Islet precursor cell (in vitro differentiated cells): ENCODE measurements around the gene SMIM22.

Source experiments
- DNase-seq: peaks from one replicate; pipeline ENCODE4 v3.0.0-alpha.2; 2018

The SMIM22 gene

DNA sequence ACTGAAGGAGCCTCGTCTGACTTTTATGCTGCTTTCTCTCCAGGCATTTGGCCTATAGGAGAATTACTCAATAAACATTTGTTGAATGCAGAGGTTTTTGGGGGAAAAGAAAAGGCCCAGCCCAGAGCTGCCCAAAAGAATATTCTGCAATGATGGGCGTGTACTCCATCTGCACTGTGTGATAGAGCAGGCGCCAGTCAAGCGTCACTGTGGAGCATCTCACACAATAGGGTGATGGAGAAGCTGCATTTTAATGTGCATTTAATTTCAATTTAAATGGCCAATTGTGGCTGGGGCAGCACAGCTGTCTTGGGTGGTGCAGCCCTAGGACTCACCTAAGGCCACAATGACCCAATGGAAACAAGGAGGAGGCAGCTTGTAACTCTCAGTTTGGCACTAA lies 31.4 kb downstream of the SMIM22 start:
- DNase-seq = no peak

DNA sequence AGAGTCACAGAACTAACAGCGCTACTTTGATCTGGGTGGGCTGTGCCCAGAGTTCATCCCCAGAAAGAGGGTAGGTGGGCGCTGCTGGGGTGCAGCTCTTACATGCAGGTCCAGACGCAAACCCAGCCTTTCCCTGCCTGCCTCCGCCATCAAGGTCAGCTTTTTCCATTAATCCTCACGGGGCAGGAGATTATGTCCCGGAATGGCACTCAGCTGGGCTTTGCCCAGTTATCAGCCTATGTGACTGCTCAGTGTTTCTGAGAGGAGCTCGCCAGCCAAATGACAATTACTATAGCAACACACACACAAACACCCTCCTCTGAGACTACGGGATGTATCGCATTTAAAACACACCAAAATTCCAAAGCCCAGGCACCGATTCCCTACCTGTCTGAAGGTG lies 31.8 kb downstream of the SMIM22 start:
- no peak for DNase-seq

DNA sequence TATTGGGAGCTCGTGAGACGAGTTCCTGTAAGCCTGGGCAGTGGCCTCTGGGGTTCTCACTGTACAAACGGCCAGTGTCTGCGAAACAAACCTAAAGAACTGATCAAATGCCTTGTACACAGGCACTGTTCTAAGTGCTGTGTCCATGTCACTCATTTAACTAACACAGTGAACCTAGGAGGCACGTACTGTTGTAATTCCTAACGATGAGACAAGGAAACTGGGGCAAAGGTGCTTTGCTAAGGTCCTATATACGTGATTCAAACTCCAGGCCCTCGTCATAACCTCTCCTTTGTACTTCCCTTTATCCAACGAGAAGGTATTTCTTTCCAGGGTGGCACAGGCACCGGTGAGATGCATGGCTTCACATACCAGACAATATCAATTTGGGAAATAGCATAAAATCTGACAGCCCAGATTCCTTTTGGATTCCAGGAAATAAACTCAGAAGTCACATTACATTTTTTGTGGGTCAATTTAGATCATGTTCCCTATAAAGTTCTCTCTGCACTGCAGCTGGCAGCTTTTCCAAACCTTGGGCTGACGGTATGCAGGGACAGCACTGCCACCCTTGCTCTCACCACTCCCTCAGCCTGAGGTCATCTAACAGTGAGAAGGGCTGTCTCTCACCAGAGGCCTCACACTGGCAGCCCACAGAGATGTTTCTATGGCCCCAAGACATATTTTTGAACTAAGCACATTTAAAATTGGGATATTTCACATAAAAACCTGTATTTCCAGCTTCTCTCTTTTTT lies 33.6 kb downstream of the SMIM22 start:
- DNase-seq = no peak

DNA sequence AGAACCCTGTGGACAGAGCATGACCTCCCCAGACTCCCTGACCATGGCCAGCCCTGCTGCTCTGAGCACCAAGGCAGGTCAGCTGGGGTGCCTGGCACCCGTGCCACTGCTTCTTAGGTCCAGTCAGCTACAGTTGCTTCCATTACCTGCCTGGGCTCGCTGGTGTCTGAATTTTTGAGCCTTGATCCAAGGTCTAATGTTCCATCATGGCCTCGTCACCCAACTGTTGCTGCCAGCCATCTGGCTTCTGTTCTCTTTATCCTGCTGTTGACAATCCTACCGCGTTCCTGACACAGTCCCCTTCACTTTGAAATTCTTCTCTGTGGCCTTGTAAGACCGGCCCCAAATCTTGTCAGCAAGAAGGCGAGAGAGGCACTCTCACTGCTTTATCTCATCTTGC lies 35.2 kb downstream of the SMIM22 start:
- DNase-seq = no peak

DNA sequence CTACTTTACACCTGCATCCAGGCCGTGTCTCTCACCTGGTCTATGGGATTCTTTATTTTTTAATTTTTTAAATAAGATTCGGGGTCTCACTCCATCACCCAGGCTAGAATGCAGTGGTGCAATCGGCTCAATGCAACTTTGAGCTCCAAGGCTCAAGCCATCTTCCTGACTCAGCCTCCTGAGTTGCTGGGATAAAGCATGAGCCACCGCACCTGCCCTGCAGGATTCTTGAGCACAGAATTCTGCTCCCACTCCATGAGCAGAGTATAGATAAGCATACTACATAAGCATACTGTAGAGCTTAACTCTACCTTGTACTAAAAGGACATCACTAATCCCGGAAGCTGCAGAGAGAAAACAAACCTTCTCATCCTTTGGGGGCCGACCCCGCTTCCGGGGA lies 36.4 kb downstream of the SMIM22 start:
- DNase-seq = no peak

DNA sequence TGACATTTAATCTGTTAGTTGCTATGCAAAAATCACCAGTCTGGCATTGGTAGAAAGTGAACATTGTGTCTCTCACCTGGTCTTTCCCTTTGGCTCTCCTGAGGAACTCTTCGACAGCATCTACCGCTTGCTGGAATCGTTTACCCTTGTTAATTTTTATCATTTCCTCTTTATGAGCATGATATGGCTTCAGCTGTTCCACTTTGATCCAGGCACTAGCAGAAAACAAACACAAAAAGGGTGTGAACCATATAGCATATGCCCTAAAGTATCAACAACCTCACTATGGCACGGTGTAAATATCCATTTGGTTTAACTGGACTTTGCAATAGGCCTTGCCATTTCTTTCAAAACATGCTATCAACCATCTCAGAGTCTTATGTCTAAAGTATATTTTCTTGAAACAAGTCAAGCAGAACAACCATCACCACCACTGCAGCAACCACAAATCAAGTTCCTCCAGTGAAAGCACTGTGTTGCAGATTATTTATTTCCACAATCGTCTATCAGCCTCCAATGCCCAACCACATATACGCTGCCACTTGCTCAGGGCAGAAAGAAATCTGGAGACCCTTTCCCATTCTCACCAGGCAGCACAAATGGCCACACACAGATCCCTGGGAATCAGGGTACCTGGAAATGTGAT lies 37.7 kb downstream of the SMIM22 start:
- DNase-seq = no peak

DNA sequence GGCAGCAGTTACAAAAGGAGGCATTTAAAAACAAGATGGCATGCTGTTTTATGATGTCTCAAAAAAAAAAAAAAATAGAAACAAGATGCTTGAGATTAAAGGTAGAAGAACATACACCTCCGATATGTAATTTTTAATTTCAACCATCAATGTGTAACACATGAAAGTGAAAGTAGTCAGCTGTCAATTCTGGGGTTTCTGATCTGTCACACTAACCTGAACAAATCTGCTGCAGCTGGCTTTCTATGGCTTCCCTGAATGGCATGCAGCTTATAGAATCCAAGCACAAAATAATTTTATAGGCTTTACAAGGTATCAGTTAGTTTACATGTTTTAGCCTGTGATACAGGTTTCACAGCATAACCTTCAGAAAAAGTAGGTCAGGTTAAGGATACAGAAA lies 38.4 kb downstream of the SMIM22 start:
- DNase-seq = no peak

DNA sequence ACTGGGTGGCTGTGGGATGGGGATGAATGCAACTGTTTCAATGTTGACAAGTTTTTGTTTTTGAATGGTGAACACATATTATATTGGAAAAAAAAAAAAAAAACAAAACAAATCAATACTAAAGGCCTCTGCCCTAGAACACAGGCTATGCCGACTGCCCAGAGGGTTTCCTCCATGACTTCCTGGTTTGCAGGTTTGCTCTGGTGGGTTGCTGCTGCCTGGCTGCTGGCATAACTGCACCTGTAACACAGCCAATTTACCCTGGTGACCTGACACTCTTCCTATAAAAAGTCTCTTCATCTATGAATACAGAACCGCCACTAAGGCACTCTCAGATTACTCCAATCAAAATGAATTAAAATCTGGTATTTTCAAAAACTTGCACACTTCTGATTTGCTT lies 41.6 kb downstream of the SMIM22 start:
- DNase-seq = no peak

DNA sequence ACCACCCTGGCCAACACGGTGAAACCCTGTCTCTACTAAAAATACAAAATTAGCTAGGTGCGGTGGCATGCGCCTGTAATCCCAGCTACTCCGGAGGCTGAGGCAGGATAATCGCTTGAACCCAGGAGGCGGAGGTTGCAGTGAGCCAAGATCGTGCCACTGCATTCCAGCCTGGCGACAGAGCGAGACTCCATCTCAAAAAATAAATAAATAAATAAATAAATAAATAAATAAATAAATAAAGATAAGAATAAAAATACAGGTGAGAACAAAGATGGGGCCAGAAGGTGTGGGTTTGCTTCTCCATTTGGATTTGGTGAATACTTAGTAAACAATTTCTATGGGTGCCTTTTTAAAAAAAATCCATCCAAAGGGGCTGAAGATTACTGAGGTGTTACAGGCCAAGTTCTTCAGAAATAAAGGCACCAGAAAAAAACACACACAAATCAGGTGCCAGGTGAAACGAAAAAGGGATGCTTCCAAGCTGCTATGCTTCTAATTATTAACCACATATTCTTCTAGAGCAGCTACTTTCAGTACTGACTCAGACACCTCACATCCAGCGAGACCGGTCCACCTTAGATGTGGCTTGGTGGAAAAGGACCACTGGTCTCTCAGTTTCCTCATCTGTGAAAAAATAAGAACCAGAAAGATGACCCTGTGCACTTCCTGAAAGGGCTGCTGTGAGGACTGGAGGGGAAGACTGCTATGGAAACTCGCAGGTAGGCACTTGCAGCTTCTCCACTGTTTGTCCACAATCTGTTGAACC lies 42.7 kb downstream of the SMIM22 start:
- DNase-seq = no peak

DNA sequence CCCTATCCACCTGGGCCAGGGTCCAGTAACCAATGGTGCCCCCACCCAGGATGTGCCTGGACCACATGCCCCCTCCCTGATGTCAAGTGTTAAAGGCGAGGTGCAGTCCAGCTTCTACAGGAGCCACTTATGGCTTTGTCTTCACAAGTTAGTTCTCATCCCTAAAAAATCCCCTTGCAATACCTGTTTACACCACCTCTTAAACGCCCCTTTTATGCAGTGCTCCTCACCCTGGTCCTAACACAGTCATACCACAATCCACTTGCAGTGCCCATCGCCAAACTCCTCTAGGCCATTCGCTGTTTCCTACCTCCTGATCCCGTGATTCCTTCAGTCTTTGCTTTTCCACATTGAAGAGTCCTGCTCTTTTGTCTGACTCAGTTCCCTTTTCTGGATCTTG lies 44.8 kb downstream of the SMIM22 start:
- DNase-seq = no peak

DNA sequence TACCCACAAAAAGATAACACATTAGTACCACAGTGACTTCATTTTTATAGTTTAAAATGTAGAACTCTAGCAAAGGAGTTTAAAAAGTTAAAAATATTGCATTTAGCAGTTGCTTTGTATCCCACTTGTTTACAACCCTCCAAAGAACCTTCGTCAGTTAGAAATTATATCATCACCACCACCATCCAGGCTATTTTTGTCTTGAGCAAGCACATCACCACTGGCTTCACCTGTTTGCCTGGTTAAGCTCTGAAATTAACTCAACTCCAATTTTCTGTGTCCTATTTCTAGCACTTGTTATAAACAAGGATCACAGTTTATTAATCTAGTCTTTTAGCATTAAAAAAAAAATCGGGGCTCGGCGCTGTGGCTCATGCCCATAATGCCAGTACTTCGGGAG lies 45.8 kb downstream of the SMIM22 start:
- DNase-seq = no peak
